ENCODE results near the gene HDGFL2. TPM values are rescaled to one million over a fixed set of nuclear protein-coding genes. Genes with fewer than 3 reads are reported as not detected.

The HDGFL2 gene
- polyA plus RNA-seq, 3 donors, result 7.0 to 13.2 (median 10.5) TPM

DNA sequence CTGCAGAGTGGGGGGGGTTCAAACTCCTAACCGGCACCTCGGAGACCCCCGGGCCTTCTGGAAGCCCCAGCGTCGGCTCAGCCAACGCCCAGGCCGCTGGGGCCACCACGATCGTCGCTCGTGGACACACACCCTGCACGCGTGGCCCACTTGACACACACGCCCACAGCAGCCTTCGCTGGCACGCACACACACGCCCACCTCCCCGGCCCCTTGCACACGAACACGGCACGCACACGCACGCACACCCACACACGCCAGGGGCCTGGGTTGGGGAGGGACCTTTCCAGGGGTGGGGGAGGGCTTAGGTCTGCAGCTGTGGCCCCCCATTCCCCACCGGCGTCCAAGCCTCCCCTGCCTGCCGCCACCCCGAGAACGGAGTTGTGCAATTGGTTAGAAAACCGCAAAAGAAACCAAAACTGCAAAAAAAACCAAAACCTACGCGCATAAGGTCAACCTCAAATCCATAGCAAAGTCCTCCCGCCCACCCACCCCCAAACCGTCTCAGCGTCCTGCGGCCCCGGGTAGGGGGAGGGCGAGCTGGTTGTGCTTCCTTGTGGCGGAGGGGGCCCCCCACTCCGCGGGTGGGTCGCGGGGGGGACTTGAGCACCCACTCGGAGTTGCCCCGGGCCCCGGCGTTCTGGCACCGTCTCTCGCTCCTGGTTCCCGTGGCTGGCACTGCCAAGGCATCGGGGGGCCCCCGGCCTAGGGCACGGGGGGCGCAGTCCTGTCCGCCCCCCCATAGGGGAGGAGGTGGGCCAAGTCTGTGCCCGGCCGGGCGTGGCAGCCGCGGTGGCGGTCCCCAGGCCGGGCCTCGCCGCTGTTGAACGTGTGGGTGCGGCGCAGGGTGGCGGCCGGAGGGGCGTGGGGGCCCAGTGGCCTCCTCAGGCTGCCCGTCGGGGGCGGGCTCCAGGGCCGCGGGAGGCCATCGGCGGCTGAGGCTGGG lies 71.1 kb downstream of the HDGFL2 start:
- no peaks in the 10 kb centered on the region for H3K36me3 ChIP-seq (replicated peaks in 1 of 2; ENCODE audit: control insufficient read depth in 1 of 2, insufficient read depth in 2 of 2, low read length in 2 of 2)
- peak overlapping the region; percentile 99 for H3K9ac ChIP-seq (ENCODE audit: insufficient read depth, low read length, poor library complexity, severe bottlenecking)
- Mint-ChIP-seq H3K4me3 (peak overlapping the region; percentile 74 to 84), H3K4me1 (peaks cover 69% of the 10 kb centered on the region), H3K9me3 (peaks cover 2 to 9% (median 6%) of the 10 kb centered on the region in 7 donors), H3K36me3 (peaks cover 2 to 10% of the 10 kb centered on the region in 2 donors), H3K27me3 (ENCODE audit: low read depth in 3 of 3) (peaks cover 0 to 8% (median 0%) of the 10 kb centered on the region in 3 donors), H3K27ac (peak overlapping the region; percentile 97 to 99 (median 98))
- peak overlapping the region; percentile 77 for H3K4me2 ChIP-seq (replicated peaks; ENCODE audit: extremely low read depth, low read length, poor library complexity, severe bottlenecking)
- H3K27me3 ChIP-seq (ENCODE audit: control insufficient read depth in 2 of 2, insufficient read depth in 2 of 2, low read length in 2 of 2), result no peaks in the 10 kb centered on the region
- intact Hi-C loops (cut with micrococcal nuclease), result loop anchor here (5.0 kb wide), 1 partner anchor 94 kb away; the partner anchor contains the start of gene TNFAIP8L1 (in 2 of the 2)
- H3K79me2 ChIP-seq (ENCODE audit: insufficient read depth, low read length), result peaks cover 20% of the 10 kb centered on the region
- H3K9me3 ChIP-seq (replicated peaks in 1 of 2; ENCODE audit: control insufficient read depth in 1 of 2, insufficient read depth in 1 of 2, low read length in 2 of 2), result no peaks in the 10 kb centered on the region
- TF ChIP-seq, protein P1, sequence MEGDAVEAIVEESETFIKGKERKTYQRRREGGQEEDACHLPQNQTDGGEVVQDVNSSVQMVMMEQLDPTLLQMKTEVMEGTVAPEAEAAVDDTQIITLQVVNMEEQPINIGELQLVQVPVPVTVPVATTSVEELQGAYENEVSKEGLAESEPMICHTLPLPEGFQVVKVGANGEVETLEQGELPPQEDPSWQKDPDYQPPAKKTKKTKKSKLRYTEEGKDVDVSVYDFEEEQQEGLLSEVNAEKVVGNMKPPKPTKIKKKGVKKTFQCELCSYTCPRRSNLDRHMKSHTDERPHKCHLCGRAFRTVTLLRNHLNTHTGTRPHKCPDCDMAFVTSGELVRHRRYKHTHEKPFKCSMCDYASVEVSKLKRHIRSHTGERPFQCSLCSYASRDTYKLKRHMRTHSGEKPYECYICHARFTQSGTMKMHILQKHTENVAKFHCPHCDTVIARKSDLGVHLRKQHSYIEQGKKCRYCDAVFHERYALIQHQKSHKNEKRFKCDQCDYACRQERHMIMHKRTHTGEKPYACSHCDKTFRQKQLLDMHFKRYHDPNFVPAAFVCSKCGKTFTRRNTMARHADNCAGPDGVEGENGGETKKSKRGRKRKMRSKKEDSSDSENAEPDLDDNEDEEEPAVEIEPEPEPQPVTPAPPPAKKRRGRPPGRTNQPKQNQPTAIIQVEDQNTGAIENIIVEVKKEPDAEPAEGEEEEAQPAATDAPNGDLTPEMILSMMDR (IDR thresholded peaks at IDR 0.05), result no peak
- H3K27ac ChIP-seq (ENCODE audit: low read depth in 1 of 2, low read length in 2 of 2), result peak overlapping the region; percentile 92 to 98
- peak overlapping the region; percentile 48 to 66 (median 60) for H3K4me3 ChIP-seq (replicated peaks in 1 of 3; ENCODE audit: low read depth in 2 of 3, low read length in 3 of 3)
- H3K4me1 ChIP-seq (ENCODE audit: control insufficient read depth in 1 of 2, insufficient read depth in 2 of 2, low read length in 2 of 2), result peaks cover 65 to 78% of the 10 kb centered on the region in 2 donors
- H4K20me1 ChIP-seq (ENCODE audit: insufficient read depth, low read length), result no peaks in the 10 kb centered on the region
- DNase-seq, result peak; percentile 71 to 87 (median 83)
- no peak overlapping the region for H2AFZ ChIP-seq (ENCODE audit: insufficient read depth, low read depth, low read length, poor library complexity, severe bottlenecking)
- under 1% methylated on average over 52 of the region's 77 CpGs for WGBS (ENCODE audit: insufficient coverage)

DNA sequence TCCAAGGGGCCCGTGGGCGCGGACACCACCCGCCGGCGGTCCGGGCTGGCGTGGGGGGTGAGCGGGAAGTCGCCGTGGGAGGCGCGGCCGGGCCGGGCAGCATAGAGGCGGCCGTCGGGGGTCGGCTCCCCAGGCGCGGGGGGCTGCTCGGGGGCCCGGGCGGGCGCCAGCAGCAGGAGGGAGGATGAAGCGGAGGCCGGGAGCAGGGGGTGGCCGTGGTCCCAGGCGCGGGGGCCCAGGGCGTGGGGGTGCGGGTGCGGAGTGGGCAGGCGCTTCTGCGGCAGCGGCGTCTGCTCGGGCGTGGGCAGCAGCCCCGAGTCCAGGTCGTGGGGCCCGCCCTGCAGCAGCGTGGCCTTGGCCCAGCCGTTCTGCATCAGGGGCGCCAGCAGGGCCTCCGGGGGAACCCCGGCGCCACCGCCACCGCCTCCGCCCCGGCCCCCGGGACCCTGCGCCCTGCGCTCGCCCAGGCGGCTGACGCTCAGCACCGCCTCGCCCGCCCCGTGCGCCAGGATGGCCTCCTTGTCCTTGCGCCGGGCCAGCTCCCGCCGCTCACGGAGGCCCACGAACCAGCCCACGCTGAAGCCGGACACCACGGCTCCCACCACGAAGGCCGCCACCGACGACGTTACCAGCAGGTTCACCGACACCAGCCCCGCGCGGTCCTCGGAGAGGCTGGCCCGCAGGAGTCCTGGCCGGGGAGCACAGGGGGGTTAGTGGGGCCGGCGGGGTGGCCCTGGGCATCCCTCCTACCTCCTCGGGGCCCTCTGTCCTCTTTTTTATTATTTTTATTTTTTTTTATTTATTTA lies 71.9 kb downstream of the HDGFL2 start:
- Mint-ChIP-seq H3K27me3 (ENCODE audit: low read depth in 3 of 3) (peaks cover 0 to 2% (median 0%) of the 10 kb centered on the region in 3 donors), H3K36me3 (peaks cover 2 to 7% of the 10 kb centered on the region in 2 donors), H3K4me3 (peak overlapping the region in 1 of 2 donors; percentile 7), H3K27ac (peak overlapping the region in 1 of 7 donors; percentile 71), H3K4me1 (peaks cover 69% of the 10 kb centered on the region), H3K9me3 (peaks cover 2 to 9% (median 6%) of the 10 kb centered on the region in 7 donors)
- Histone ChIP-seq H3K79me2 (ENCODE audit: insufficient read depth, low read length) (peaks cover 12% of the 10 kb centered on the region), H4K20me1 (ENCODE audit: insufficient read depth, low read length) (no peaks in the 10 kb centered on the region), H3K27me3 (ENCODE audit: control insufficient read depth in 2 of 2, insufficient read depth in 2 of 2, low read length in 2 of 2) (no peaks in the 10 kb centered on the region), H3K9ac (ENCODE audit: insufficient read depth, low read length, poor library complexity, severe bottlenecking) (peak overlapping the region; percentile 99), H2AFZ (ENCODE audit: insufficient read depth, low read depth, low read length, poor library complexity, severe bottlenecking) (no peak overlapping the region), H3K4me1 (ENCODE audit: control insufficient read depth in 1 of 2, insufficient read depth in 2 of 2, low read length in 2 of 2) (peaks cover 62 to 76% of the 10 kb centered on the region in 2 donors), H3K27ac (ENCODE audit: low read depth in 1 of 2, low read length in 2 of 2) (peak overlapping the region in 1 of 2 donors; percentile 98), H3K4me2 (replicated peaks; ENCODE audit: extremely low read depth, low read length, poor library complexity, severe bottlenecking) (peak overlapping the region; percentile 77), H3K4me3 (replicated peaks in 1 of 3; ENCODE audit: low read depth in 2 of 3, low read length in 3 of 3) (peak overlapping the region in 1 of 3 experiments; percentile 66), H3K36me3 (replicated peaks in 1 of 2; ENCODE audit: control insufficient read depth in 1 of 2, insufficient read depth in 2 of 2, low read length in 2 of 2) (no peaks in the 10 kb centered on the region), H3K9me3 (replicated peaks in 1 of 2; ENCODE audit: control insufficient read depth in 1 of 2, insufficient read depth in 1 of 2, low read length in 2 of 2) (no peaks in the 10 kb centered on the region)
- 60% methylated on average over 72 of the region's 87 CpGs for WGBS (ENCODE audit: insufficient coverage)
- no peak for DNase-seq
- TF ChIP-seq, protein P1 (IDR thresholded peaks at IDR 0.05), result no peak
- intact Hi-C loops (cut with micrococcal nuclease), result loop anchor here (5.0 kb wide), 1 partner anchor 93 kb away; the partner anchor contains the start of gene TNFAIP8L1 (in 2 of the 2)

Data from CD14-positive monocyte (primary cell).